Raji (cell line): Measurements from ENCODE around the gene GRHL1.

ENCODE experiments used
- POLR2A ChIP-seq: IDR thresholded peaks from 2 replicates; pipeline ENCODE4 v1.6.1; 2011; ENCODE audit warnings: low read depth, low read length, control low read depth; ENCODE audit not compliant: insufficient read depth

Gene GRHL1, protein sequence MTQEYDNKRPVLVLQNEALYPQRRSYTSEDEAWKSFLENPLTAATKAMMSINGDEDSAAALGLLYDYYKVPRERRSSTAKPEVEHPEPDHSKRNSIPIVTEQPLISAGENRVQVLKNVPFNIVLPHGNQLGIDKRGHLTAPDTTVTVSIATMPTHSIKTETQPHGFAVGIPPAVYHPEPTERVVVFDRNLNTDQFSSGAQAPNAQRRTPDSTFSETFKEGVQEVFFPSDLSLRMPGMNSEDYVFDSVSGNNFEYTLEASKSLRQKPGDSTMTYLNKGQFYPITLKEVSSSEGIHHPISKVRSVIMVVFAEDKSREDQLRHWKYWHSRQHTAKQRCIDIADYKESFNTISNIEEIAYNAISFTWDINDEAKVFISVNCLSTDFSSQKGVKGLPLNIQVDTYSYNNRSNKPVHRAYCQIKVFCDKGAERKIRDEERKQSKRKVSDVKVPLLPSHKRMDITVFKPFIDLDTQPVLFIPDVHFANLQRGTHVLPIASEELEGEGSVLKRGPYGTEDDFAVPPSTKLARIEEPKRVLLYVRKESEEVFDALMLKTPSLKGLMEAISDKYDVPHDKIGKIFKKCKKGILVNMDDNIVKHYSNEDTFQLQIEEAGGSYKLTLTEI

GRCh38 chr2:9951522-9952285 is at the start of gene GRHL1:
Gene GRHL1, plus strand, starts transcription at chr2:9951693. Its CDS starts 141 bp downstream, at chr2:9951834.
- TF ChIP-seq POLR2A = 0 out of 2 replicates have a peak, but pooled peaks have one; percentile 22

- no peak for TF ChIP-seq POLR2A
These were observed 46.1 kb upstream of the GRHL1 start for GRCh38 chr2:9905413-9905812.

DNA sequence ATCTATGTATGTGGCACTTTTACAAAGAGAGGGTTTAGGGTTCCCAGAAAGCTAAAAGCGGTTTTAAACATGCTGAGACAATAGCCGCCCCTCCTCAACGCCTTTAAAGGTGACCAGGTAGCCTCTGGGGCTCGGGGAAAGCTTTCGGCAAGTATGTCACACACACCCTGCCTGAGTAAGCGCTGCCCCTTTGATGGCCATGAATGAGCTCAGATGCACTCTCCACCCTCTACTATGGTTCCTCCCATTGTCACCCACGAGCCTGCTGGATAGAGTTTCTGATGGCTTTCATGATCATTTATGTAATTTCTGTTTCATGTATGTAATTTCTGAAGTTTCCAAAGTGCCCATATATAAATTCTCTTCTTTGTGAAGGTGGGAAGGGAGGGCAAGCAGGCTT is 44.1 kb upstream of the GRHL1 start:
- TF ChIP-seq POLR2A = no peak

DNA sequence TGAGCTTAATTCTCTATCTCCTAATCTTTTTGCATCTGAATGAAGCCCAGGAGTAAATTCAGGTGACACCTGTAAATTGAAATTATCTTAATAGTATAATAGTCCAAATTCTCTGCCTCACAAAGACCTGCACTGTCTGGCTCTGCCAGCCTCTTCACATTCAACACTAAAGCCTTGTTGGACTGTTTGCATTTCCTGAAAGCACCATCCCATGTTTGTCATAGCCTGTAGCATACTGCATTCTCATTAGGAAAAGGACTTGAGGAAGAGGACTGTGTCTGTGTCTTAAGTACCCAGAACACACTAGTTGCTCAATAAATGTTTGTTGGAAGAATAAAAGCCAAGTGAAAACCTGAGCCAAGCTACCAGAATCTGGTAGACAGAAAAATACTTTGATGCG is 42.9 kb upstream of the GRHL1 start:
- TF ChIP-seq POLR2A = no peak

DNA sequence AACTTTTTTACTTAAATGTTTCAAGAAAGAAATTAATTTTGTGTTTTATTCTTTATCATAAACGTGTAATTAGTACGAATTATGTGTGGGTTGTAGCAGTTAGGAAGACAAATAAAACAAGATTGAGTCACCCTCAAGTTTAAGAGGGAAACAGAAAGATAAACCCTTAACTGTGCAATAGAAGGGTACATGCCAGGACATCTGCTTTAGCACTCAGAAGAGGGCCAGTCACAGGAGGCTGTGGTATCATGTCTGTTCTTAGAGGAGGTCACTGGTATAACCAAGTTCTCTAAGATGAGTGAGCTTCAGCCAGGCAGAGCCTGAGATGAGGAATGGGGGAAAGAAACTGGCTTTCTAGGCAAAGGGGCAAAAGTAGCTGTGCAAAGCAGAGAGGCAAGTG is 42.4 kb upstream of the GRHL1 start:
- TF ChIP-seq POLR2A = no peak

DNA sequence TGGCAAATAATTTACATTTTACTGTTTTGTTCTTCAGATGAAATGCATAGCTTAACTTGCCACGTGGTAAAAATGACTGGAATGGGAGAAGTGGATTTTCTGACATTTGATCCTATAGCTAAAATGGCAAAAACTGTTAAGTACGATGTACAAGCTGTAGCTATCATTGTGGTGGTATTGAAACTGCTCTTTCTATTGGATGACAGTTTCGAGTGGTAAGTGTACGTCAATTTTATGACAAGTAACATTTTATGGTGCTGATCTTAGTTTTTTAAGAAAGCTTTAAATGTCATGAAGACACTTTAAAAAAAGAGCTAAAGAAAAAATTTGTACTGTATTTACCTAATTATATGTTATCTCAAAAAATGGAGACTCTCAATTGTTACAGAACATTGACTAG is 40.8 kb upstream of the GRHL1 start:
- no peak for TF ChIP-seq POLR2A

DNA sequence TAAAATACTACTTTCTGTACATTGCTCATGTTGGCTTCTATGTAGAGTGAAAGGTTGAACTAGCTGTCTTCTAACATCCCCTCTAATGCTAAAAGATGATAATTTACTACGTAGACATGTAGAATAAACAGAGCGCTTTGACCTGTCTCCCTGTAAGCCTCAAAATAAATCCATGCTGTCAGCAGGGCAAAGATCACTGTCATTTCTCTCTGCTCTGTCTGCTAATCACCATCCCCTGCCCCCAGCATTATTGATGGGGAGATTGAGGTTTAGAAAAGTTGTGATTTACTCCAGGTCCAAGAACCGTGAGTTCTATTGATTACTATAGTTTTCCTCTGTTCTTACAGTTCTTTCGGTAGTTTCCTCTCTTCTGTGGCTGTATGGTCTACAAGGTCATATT is 39.0 kb upstream of the GRHL1 start:
- no peak for TF ChIP-seq POLR2A

DNA sequence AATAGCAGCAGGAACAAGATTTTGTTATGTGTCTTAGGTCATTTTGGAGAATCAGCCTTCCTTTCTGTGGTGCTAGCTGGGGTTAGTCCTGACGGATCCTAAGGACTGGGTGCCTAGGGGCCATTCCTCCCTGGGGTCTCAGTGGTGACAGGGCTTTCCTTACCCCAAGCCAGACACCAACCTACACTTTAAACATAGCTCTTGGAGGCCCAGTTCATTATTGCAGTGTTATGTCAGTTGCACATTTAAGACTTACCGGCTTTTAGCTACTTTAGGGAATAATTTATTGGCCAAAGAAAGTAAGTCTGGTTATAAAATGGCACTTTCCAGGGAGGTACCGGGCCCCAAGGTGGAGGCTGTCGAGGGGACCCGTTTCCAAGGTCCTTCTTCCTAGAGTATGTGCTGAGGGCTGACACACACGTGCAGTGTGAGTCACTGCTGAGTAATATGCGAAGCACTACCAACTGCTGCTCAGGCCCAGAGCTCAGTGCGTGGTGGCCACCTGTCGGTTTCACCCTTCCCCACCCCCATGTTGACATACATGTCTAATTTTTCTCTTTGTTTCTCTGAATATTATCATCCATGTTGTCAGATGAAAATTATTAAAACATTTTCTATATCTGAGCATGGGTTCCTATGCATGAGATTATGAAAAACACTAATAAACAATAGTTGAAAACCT is 37.0 kb upstream of the GRHL1 start:
- no peak for TF ChIP-seq POLR2A

- TF ChIP-seq POLR2A = no peak
These were observed 33.2 kb upstream of the GRHL1 start for GRCh38 chr2:9918275-9918674.

- no peak for TF ChIP-seq POLR2A
These were observed 32.0 kb upstream of the GRHL1 start for GRCh38 chr2:9919512-9919911.

GRCh38 chr2:9937258-9937657 is 14.2 kb upstream of the GRHL1 start:
- TF ChIP-seq POLR2A = no peak

DNA sequence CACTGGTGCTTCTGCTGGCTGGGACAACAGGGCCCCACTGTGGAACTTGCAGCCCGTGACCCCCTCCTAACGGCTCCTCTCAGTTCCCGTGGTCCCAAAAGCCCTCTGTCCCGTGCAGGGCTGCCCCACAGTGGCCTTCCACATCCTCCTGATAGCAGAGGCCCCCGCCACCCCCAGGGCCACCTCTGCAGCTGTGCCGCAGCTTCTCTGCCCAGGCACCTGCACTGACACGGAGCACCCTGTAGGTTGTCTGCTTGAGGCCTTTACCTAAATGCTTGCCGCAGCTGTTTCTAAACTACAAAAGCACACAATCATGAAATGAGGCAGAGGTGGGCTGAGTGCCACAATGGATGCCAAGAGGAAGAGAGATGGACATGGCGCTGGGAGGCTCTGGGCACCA is 13.5 kb upstream of the GRHL1 start:
- TF ChIP-seq POLR2A = no peak

DNA sequence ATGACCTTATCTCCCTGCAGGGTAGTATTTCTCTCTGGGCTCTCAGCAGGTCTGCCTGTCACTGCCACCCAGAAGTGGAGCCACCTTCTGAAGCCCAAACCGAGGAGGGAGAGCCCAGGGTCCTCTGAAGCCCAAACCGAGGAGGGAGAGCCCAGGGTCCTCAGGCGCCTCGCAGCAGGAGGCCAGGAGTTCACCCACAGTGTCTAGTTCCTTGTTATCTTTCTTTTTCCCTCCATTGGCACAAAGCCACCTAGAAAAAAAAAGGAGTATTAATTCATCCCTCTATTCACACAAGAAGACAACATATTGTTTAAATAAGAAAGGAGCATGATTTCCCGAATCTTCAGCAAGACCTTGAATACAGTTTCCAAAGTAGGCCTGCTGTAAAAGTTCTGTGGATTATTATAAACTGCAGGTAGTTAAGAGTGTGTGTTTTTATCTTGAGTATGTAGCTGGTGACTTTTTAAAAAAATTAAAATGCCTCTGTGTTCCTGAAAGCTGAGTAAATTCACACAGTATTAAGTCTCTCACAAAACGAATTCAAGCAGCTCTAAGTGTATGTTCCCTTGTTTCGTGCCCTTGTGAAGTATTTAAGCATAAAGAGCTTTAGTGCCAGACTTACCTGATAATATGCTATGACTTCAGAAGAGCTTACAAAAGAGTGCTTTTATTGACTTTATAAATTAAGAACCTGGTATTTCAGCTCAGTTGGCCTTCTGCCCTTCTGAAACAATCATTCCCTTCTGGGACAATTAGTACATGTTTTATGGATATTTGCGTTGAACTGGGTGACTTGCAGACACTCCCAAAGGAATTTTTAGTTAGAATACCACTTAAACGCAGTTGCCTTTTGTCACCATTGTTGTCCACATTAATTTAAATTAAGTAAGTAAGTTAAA is 11.7 kb upstream of the GRHL1 start:
- no peak for TF ChIP-seq POLR2A
